HCT116 (cell line): ENCODE data around the gene CARNS1. TPM values are rescaled to one million over a fixed set of nuclear protein-coding genes. Genes with fewer than 3 reads are reported as not detected.

Source experiments
- ATAC-seq: fragments of 200-7000 bp; cut with Tn5 transposase; 2 replicates; pipeline ENCODE4 v1.9.1; 2020; ENCODE audit warnings: mild to moderate bottlenecking, moderate library complexity
- BruUV-seq: library from RNA; stranded (reverse); fragments of 400-500 nt; replicated peaks from 2 replicates; lab custom pipeline; 2021; lab: Mats Ljungman, UMichigan
- CTCF ChIA-PET: fragments of 300-600 bp; sonication (Branson Sonifier 250); formaldehyde crosslinking; loops from one replicate; lab custom pipeline; 2021; ENCODE audit warnings: antibody characterized with exemption; lab: Charles Lee
- POLR2A ChIA-PET: fragments of 300-600, 350-600 bp; sonication (Branson Sonifier 250); formaldehyde crosslinking; loops from one replicate; lab custom pipeline; 2021; ENCODE audit warnings: antibody characterized with exemption; lab: Charles Lee
- RAD21 ChIA-PET, 2 experiments: fragments of 300-600 bp; sonication (Branson Sonifier 250); formaldehyde crosslinking; loops; one replicate each; lab custom pipeline; 2023; ENCODE audit warnings: low total read pairs in 2 of 2; ENCODE audit not compliant: uncharacterized antibody in 2 of 2, unreplicated experiment in 2 of 2, low non-redundant PET in 1 of 2; lab: Charles Lee
- DNase-seq: peaks from one replicate; pipeline ENCODE4 v3.0.0-alpha.2; 2010; ENCODE audit warnings: low read depth, low spot score
- H2AFZ ChIP-seq: fragments of 200-600 bp; shearing (Covaris generic), sonication (generic); 2 replicates; pipeline ENCODE4 v1.6.1; 2017; ENCODE audit warnings: low read depth, mixed run types, mixed read lengths, antibody characterized with exemption, low read length; ENCODE audit not compliant: poor library complexity, severe bottlenecking
- H3K27ac ChIP-seq: 2 replicates; pipeline ENCODE4 v1.5.1; 2012; ENCODE audit warnings: low read depth, low read length
- H3K27me3 ChIP-seq: fragments of 200-600 bp; sonication (generic); 2 replicates; pipeline ENCODE4 v1.6.1; 2016; ENCODE audit warnings: mixed run types, low read length, mixed read lengths; ENCODE audit not compliant: insufficient read depth
- H3K36me3 ChIP-seq, 2 experiments: fragments of 200-500 bp in 1 of 2; fragments of 200-600 bp in 1 of 2; sonication (Bioruptor generic) in 1 of 2; sonication (generic) in 1 of 2; 2 replicates each; pipeline versions ENCODE4 v1.5.1 to v1.6.1; 2014 to 2016; ENCODE audit warnings: low read length in 2 of 2, inconsistent platforms in 1 of 2, mixed read lengths in 1 of 2, mixed run types in 1 of 2; ENCODE audit not compliant: insufficient read depth in 2 of 2, control insufficient read depth in 1 of 2
- H3K4me1 ChIP-seq, 2 experiments: fragments of 200-600 bp in 1 of 2; sonication (generic) in 1 of 2; 2 replicates each; pipeline versions ENCODE4 v1.5.1 to v1.6.1; 2012 to 2017; ENCODE audit warnings: low read length in 2 of 2, inconsistent platforms in 1 of 2, mild to moderate bottlenecking in 1 of 2, mixed read lengths in 1 of 2, mixed run types in 1 of 2, moderate library complexity in 1 of 2; ENCODE audit not compliant: insufficient read depth in 2 of 2, control insufficient read depth in 1 of 2
- H3K4me2 ChIP-seq: fragments of 200-600 bp; sonication (generic); 2 replicates; pipeline ENCODE4 v1.6.1; 2017; ENCODE audit warnings: mixed run types, low read length, mixed read lengths
- H3K4me3 ChIP-seq, 2 experiments: fragments of 200-600 bp in 1 of 2; sonication (generic) in 1 of 2; replicated peaks in 1 of 2; 2 replicates each; pipeline ENCODE4 v1.5.1; 2011 to 2016; ENCODE audit warnings: low read length in 2 of 2, control low read depth in 1 of 2, low read depth in 1 of 2, mild to moderate bottlenecking in 1 of 2, mixed read lengths in 1 of 2, mixed run types in 1 of 2
- H3K79me2 ChIP-seq: fragments of 200-600 bp; sonication (generic); 2 replicates; pipeline ENCODE4 v1.6.1; 2017; ENCODE audit warnings: mild to moderate bottlenecking, mixed run types, low read length, moderate library complexity, mixed read lengths; ENCODE audit not compliant: insufficient read depth
- H3K9ac ChIP-seq: fragments of 200-600 bp; sonication (generic); 2 replicates; pipeline ENCODE4 v1.6.1; 2016; ENCODE audit warnings: low read length, mixed read lengths
- H3K9me2 ChIP-seq: fragments of 200-600 bp; sonication (generic), shearing (Covaris generic); 2 replicates; pipeline ENCODE4 v1.6.1; 2017; ENCODE audit warnings: mixed run types, mild to moderate bottlenecking, moderate library complexity; ENCODE audit not compliant: insufficient read depth
- H3K9me3 ChIP-seq, 2 experiments: fragments of 200-500 bp in 1 of 2; fragments of 200-600 bp in 1 of 2; sonication (Bioruptor generic) in 1 of 2; sonication (generic) in 1 of 2; 2 replicates each; pipeline ENCODE4 v1.6.1; 2014 to 2017; ENCODE audit warnings: low read length in 2 of 2, mixed read lengths in 2 of 2, inconsistent platforms in 1 of 2, low read depth in 1 of 2, mild to moderate bottlenecking in 1 of 2, mixed run types in 1 of 2, moderate library complexity in 1 of 2; ENCODE audit not compliant: control insufficient read depth in 1 of 2, insufficient read depth in 1 of 2
- H4K20me1 ChIP-seq: fragments of 200-600 bp; sonication (generic), shearing (Covaris generic); 2 replicates; pipeline ENCODE4 v1.6.1; 2017; ENCODE audit warnings: mixed run types, mild to moderate bottlenecking, moderate library complexity; ENCODE audit not compliant: insufficient read depth
- CEBPB ChIP-seq: IDR thresholded peaks from 2 replicates; pipeline ENCODE4 v1.6.1; 2012; ENCODE audit warnings: low read depth
- ELF1 ChIP-seq: IDR thresholded peaks from 2 replicates; pipeline ENCODE4 v1.6.1; 2012; ENCODE audit warnings: low read depth, borderline replicate concordance
- EZH2phosphoT487 ChIP-seq: fragments of 200-600 bp; IDR thresholded peaks from 2 replicates; pipeline ENCODE4 v1.6.1; 2018; ENCODE audit warnings: antibody characterized with exemption, borderline replicate concordance
- FOSL1 ChIP-seq: IDR thresholded peaks from 2 replicates; pipeline ENCODE4 v1.6.1; 2012; ENCODE audit warnings: low read depth
- POLR2A ChIP-seq: IDR thresholded peaks from 2 replicates; pipeline ENCODE4 v1.7.0; 2011; ENCODE audit warnings: borderline replicate concordance; ENCODE audit not compliant: insufficient read depth, insufficient read length; ENCODE audit errors: extremely low read depth
- RAD21 ChIP-seq: IDR thresholded peaks from 2 replicates; pipeline ENCODE4 v1.6.1; 2012; ENCODE audit warnings: low read depth, mild to moderate bottlenecking
- SIN3A ChIP-seq: IDR thresholded peaks from 2 replicates; pipeline ENCODE4 v1.6.1; 2012; ENCODE audit warnings: low read depth
- SRF ChIP-seq: IDR thresholded peaks from 2 replicates; pipeline ENCODE4 v1.6.1; 2012; ENCODE audit warnings: low read depth
- TCF7L2 ChIP-seq: IDR thresholded peaks from 2 replicates; pipeline ENCODE4 v1.7.0; 2011; ENCODE audit warnings: borderline replicate concordance, inconsistent platforms; ENCODE audit not compliant: insufficient read depth, insufficient read length; ENCODE audit errors: extremely low read depth
- ZFX ChIP-seq: fragments of 450-650 bp; IDR thresholded peaks from 2 replicates; pipeline ENCODE4 v1.6.1; 2017
- ZNF274 ChIP-seq: fragments of 200-500 bp; sonication (Bioruptor generic); IDR thresholded peaks from 2 replicates; pipeline ENCODE4 v1.6.1; 2014; ENCODE audit warnings: mild to moderate bottlenecking, low read depth, low read length, inconsistent platforms
- intact Hi-C: fragments of 100-400 bp; cut with micrococcal nuclease; formaldehyde crosslinking; loops from 2 replicates; pipeline ENCODE4 v1.10.0; 2022
- total RNA-seq: library from RNA; stranded (reverse); gene quantifications from one replicate; pipeline ENCODE4 v1.2.1, GENCODE V29; 2021; ENCODE audit not compliant: unreplicated experiment
- TF ChIP-seq, protein P1 (sequence below): IDR thresholded peaks from 2 replicates; pipeline ENCODE4 v1.6.1; 2012
- TF ChIP-seq, protein P2 (sequence below): IDR thresholded peaks from 2 replicates; pipeline ENCODE4 v1.6.1; 2012

The CARNS1 gene
- total RNA-seq, 1 experiment from 2014 or later, result 1.0 TPM

DNA sequence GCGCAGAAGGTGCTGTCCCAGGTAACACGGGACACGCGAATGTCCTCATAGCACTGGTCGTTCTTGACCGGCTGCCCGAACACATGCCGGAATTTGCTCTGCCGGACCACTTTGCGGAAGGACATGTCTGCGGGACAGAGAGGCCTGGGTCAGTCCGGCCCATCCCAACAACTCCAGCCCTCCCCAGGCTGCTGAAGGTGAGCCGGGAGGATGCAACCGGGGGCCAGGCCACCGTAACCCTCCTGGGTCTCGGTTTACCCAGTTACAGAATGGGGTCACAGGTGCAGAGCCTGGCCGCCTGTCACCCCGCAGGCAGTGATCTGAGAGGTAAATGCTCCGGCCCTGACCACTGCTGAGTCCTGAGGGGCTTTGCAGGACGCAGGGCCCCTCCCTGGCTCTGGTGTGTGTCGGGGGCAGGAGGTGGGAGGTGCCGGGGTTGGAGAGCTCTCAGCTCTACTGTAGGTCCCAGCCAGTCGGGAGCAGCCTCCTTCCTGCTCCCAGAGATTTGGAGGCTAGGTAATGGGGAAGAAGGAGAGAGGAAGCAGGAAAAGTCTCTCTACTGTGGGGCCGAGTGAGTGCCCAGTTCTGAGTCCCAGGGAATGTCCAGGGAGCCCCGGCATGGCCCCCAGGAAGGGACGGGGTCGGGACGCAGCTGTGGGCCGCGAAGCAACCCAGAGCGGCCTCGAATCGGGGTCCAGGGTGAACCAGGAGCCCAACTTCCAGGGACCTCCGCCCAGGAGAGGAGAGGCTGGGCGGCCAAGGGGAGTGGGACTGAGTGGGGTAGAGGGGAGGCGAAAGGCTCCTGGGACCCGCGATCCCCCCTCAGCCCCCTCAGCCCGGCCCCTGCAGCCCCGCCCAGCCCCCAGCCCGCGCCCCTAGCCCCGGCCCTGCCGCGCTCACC is 27.3 kb downstream of the CARNS1 start (continued):
- no peak for TF ChIP-seq TCF7L2
- no peak for TF ChIP-seq EZH2phosphoT487
- no peak for TF ChIP-seq SRF
- TF ChIP-seq ZFX, result no peak
- no peak for TF ChIP-seq SIN3A
- TF ChIP-seq FOSL1, result no peak
- TF ChIP-seq, protein P1, sequence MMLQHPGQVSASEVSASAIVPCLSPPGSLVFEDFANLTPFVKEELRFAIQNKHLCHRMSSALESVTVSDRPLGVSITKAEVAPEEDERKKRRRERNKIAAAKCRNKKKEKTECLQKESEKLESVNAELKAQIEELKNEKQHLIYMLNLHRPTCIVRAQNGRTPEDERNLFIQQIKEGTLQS, result no peak
- no peak for TF ChIP-seq POLR2A
- no peak for TF ChIP-seq ZNF274
- TF ChIP-seq, all 23 proteins: peak for 0

DNA sequence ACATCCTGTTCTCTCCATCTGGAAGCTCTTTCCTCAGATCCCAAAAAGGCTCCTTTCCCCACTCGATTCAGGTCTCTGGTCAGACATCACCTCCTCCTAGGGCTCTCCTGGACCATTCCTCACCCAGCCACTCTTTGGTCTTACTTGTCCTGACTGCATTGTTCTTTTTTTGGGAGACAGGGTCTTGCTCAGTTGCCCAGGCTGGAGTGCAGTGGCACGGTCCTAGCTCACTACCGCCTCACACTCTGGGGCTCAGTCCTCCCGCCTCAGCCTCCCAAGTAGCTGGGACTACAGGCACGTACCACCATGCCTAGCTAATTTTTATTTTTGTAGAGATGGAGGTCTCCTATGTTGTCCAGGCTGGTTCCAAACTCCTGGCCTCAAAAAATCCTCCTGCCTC is 30.0 kb downstream of the CARNS1 start:
- ChIA-PET POLR2A (no interaction called here), CTCF (no interaction called here), RAD21 (no interaction called here)
- Histone ChIP-seq H3K9me3 (no peaks in the 10 kb centered on the region), H4K20me1 (no peaks in the 10 kb centered on the region), H3K4me3 (no peak overlapping the region), H3K79me2 (peaks cover 7% of the 10 kb centered on the region; the same call in 1 of the 2 replicates), H3K9me2 (no peaks in the 10 kb centered on the region), H3K36me3 (peaks cover 0 to 2% of the 10 kb centered on the region in 2 experiments; a peak in 1 of 4 replicates), H3K9ac (no peak overlapping the region), H3K27ac (no peak overlapping the region), H2AFZ (no peak overlapping the region), H3K27me3 (no peaks in the 10 kb centered on the region), H3K4me1 (peaks cover 6 to 20% of the 10 kb centered on the region in 2 experiments; a peak in 2 of 4 replicates), H3K4me2 (no peak overlapping the region)
- DNase-seq (no peak), ATAC-seq (no peak)
- no TSS peak for BruUV-seq
- intact Hi-C loops, result no loop called here
- TF ChIP-seq ZFX (no peak), RAD21 (no peak), ELF1 (no peak), CEBPB (no peak)
- TF ChIP-seq, protein P2, sequence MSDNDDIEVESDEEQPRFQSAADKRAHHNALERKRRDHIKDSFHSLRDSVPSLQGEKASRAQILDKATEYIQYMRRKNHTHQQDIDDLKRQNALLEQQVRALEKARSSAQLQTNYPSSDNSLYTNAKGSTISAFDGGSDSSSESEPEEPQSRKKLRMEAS, result no peak
